Heart right ventricle (tissue), 16 donors: Measurements from ENCODE around the gene PRPF6. TPM values are rescaled to one million over a fixed set of nuclear protein-coding genes. Genes with fewer than 3 reads are reported as not detected.

Experiments
- ATAC-seq, 8 donors: fragments of 200-7000 bp; cut with Tn5 transposase; one replicate each; pipeline ENCODE4 v1.9.1; 2020; ENCODE audit warnings: mild to moderate bottlenecking in 8 of 8, moderate library complexity in 8 of 8, moderate number of reproducible peaks in 1 of 8
- DNase-seq, 2 donors: peaks; one replicate each; pipeline ENCODE4 v3.0.0-alpha.2; 2020
- H3K27ac ChIP-seq, 10 donors: fragments of 200-600 bp; sonication (generic) in 2 of 10; one replicate each; pipeline versions ENCODE4 v1.5.0 to v1.8.0; 2020 to 2022; ENCODE audit warnings: mild to moderate bottlenecking in 3 of 10
- H3K27me3 ChIP-seq, 7 donors: fragments of 200-600 bp; one replicate each; pipeline ENCODE4 v1.8.0; 2021 to 2022; ENCODE audit warnings: mild to moderate bottlenecking in 2 of 7
- H3K36me3 ChIP-seq, 9 donors: fragments of 200-600 bp; sonication (generic) in 1 of 9; one replicate each; pipeline versions ENCODE4 v1.5.0 to v1.8.0; 2020 to 2022; ENCODE audit warnings: mild to moderate bottlenecking in 2 of 9
- H3K4me1 ChIP-seq, 9 donors: fragments of 200-600 bp; sonication (generic) in 1 of 9; one replicate each; pipeline versions ENCODE4 v1.5.0 to v1.8.0; 2020 to 2022; ENCODE audit warnings: mild to moderate bottlenecking in 4 of 9
- H3K4me3 ChIP-seq, 10 donors: fragments of 200-600 bp; sonication (generic) in 2 of 10; one replicate each; pipeline versions ENCODE4 v1.5.0 to v1.8.0; 2020 to 2022; ENCODE audit warnings: mild to moderate bottlenecking in 7 of 10, moderate library complexity in 2 of 10
- H3K9me3 ChIP-seq, 11 donors: fragments of 200-600 bp in 10 of 11; sonication (generic) in 2 of 11; one replicate each; pipeline versions ENCODE4 v1.5.0 to v1.8.0; 2013 to 2022; ENCODE audit warnings: mild to moderate bottlenecking in 2 of 11, control low read depth in 1 of 11, moderate library complexity in 1 of 11
- CTCF ChIP-seq, 9 donors: fragments of 200-600 bp; sonication (generic) in 2 of 9; IDR thresholded peaks; one replicate each; pipeline versions ENCODE4 v1.5.0 to v1.8.0; 2021 to 2022; ENCODE audit warnings: antibody characterized with exemption in 9 of 9, mild to moderate bottlenecking in 5 of 9, moderate library complexity in 1 of 9
- WGBS, 2 donors: extraction: QIAGEN DNeasy Blood & Tissue Kit; methylation state at CpG; one replicate each; pipeline ENCODE4 v1.1.7; 2013; ENCODE audit warnings: inconsistent platforms in 1 of 2; 5-methylcytosine and 5-hydroxymethylcytosine counted together
- intact Hi-C, 10 donors: fragments of 100-400 bp; cut with DNase I; formaldehyde crosslinking; loops; one replicate each; pipeline versions ENCODE4 v1.11.1 to v1.14.2; 2022
- polyA plus RNA-seq, 2 donors: library from polyadenylated mRNA; stranded (reverse); fragments of 200-250 nt; gene quantifications; one replicate each; pipeline ENCODE4 v1.2.3, GENCODE V29; 2013
- total RNA-seq, 10 donors: library from RNA; stranded (reverse); fragmentation: NEBNext Ultra II Directional in 3 of 10; extraction: Animal tissue kit (Norgen Biotek cat#: 25700) in 3 of 10; gene quantifications; one replicate each; pipeline versions ENCODE4 v1.2.1 to v1.2.4, GENCODE V29; 2021 to 2023
- donor health status: Arrhythmogenic right ventricular cardiomyopathy.
- donor health status: ischemic (EF 13 %, LVEDD 7.1; RV severe dilation, severe dysfunction).
- donor health status: healthy with polysubstance abuse.
- donor health status: DM: no; HTN: yes; CAD: no.
- donor health status: DM: no; HTN: no; CAD: no.
- donor health status: ischemic (EF 25% LVEDD 6.9; RV normal size, moderate dysfunction).
- donor health status: ischemic (EF 25% LVEDD 5.7; RV mildly dilated, moderate dysfunction).
- donor health status: healthy.
- donor health status: DM: yes; HTN: yes; CAD: no.
- donor health status: Ischemic cardiomyopathy.
- donor health status: ischemic (EF 35%, LVEDD 5.7; RV mildly dilated, moderate dysfunction).
- donor health status: nonischemic (EF 11% LVEDD 7.7; RV severe dilation, severe dysfunction).
- donor health status: DM: yes; HTN: yes; CAD: no.
- donor health status: PGD.
- donor health status: ischemic (EF 29% LVEDD 5.4; RV normal size, mild dysfunction).
- donor health status: nonischemic (EF 23%, LVEDD 6.1; RV moderate dilation, normal function).

Gene PRPF6
- total and polyA plus RNA-seq, 12 donors = 27.8 to 53.6 (median 48.1) TPM

DNA sequence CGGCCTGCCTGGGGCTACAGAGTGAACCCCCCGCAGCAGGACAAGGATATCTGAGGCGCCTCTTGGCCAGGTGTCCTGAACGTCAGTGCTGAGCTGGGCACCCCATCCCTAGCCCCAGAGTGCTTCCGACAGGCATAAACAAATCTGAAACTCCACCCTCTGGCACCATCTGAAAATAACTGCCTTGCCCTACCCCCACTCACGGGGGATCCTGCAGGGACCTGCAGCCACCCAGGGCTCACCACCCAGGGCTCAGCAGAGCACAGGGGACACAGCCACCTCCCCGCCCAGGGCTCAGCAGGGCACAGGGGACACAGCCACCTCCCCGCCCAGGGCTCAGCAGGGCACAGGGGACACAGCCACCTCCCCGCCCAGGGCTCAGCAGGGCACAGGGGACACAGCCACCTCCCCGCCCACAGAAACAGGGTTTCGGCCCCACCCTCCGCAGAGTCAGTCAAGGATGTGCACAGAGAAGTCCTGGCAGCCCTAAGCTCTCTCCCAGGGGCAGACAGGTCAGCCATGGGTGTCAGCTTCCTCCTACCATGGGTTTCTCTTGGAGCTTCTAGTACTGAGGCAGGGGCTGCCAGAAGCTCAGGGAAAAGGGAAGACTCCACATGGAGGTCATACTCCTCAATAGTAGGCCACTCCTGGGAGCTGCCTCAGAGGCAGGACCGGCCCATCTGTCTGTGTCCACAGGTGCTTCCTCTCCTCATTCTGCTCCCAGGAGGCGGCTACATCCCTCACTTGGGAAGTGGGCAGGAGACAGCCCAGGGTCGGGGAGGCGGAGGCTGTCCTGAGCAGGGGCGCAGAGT, 29.3 kb upstream of the PRPF6 start:
- WGBS, 2 donors = 45 to 59% methylated on average over 15 to 17 of the region's 17 CpGs
- DNase-seq = peak in 1 of 2 donors; percentile 61
- intact Hi-C loops = no loop called here
- H3K36me3 ChIP-seq = peaks cover 0 to 3% (median 0%) of the 10 kb centered on the region in 9 donors
- H3K9me3 ChIP-seq = no peaks in the 10 kb centered on the region
- H3K4me1 ChIP-seq = peaks cover 41 to 92% (median 87%) of the 10 kb centered on the region in 9 donors
- no peaks in the 10 kb centered on the region for H3K27me3 ChIP-seq
- peak overlapping the region in 6 of 10 donors; percentile 23 to 46 (median 40) for H3K4me3 ChIP-seq
- ATAC-seq = peak in 6 of 8 donors; percentile 0 to 24 (median 8)
- H3K27ac ChIP-seq = peak overlapping the region; percentile 34 to 98 (median 93)
- no peak for TF ChIP-seq CTCF (IDR thresholded peaks at IDR 0.05)

GRCh38 chr20:63952210-63952535, 28.8 kb upstream of the PRPF6 start:
- WGBS, 2 donors = 44 to 46% methylated on average over 15 of the region's 15 CpGs
- H3K4me1 ChIP-seq = peaks cover 44 to 92% (median 89%) of the 10 kb centered on the region in 9 donors

GRCh38 chr20:63952769-63953168, 28.2 kb upstream of the PRPF6 start:
- ATAC-seq = no peak
- Histone ChIP-seq H3K36me3 (peaks cover 0 to 3% (median 0%) of the 10 kb centered on the region in 9 donors), H3K4me3 (no peak overlapping the region), H3K9me3 (no peaks in the 10 kb centered on the region), H3K27ac (peak overlapping the region; percentile 34 to 98 (median 93)), H3K27me3 (no peaks in the 10 kb centered on the region), H3K4me1 (peaks cover 38 to 92% (median 89%) of the 10 kb centered on the region in 9 donors)
- TF ChIP-seq CTCF (IDR thresholded peaks at IDR 0.05) = no peak
- WGBS, 2 donors = 58 to 72% methylated on average over 14 of the region's 14 CpGs
- no peak for DNase-seq
- intact Hi-C loops = no loop called here

More at GRCh38 chr20:63952210-63952535, 28.8 kb upstream of the PRPF6 start:
- DNase-seq = no peak
- peaks cover 0 to 3% (median 0%) of the 10 kb centered on the region in 9 donors for H3K36me3 ChIP-seq
- H3K4me3 ChIP-seq = peak overlapping the region in 1 of 10 donors; percentile 46
- no peak for TF ChIP-seq CTCF (IDR thresholded peaks at IDR 0.05)
- intact Hi-C loops = no loop called here
- H3K27me3 ChIP-seq = no peaks in the 10 kb centered on the region
- H3K27ac ChIP-seq = peak overlapping the region; percentile 34 to 98 (median 93)
- ATAC-seq = no peak
- no peaks in the 10 kb centered on the region for H3K9me3 ChIP-seq

DNA sequence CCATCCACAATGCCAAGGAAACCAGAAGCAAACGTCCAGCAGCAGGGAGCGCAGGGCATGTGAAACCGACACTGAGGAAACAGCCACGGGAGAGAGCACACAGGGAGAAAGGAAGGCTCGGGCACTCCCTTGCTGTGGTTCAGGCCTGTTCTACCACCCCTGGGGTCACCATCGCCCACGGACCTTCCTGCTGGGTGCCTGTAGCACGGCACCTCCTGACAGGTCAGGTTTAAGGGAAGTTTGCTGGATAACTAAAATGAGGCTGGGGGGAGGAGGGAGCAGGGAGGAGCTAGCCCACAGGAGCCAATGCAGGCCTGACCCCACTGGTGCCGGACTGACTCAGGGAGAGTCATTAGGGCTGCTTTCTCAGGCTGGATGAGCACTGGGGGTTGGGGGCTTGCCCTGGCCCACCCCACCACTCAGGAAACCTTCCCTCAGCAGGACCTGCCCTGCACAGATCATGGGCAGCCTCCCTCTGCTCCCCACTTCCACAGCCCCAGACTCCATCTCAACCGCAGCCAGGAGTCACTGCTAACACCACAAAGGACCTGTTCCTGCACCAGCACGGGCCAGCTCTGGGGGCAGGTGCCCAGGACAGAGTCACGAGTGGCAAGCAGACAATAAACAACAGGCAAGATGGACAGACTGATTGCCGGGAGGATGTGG, 27.0 kb upstream of the PRPF6 start:
- H3K36me3 ChIP-seq = peaks cover 0 to 5% (median 0%) of the 10 kb centered on the region in 9 donors
- ATAC-seq = no peak
- H3K4me3 ChIP-seq = peak overlapping the region in 5 of 10 donors; percentile 3 to 100 (median 86)
- no peaks in the 10 kb centered on the region for H3K27me3 ChIP-seq
- DNase-seq = no peak
- WGBS, 2 donors = 47 to 52% methylated on average over 13 of the region's 13 CpGs
- no peaks in the 10 kb centered on the region for H3K9me3 ChIP-seq
- peaks cover 30 to 86% (median 81%) of the 10 kb centered on the region in 9 donors for H3K4me1 ChIP-seq
- no peak for TF ChIP-seq CTCF (IDR thresholded peaks at IDR 0.05)
- intact Hi-C loops = no loop called here
- peak overlapping the region in 8 of 10 donors; percentile 17 to 98 (median 95) for H3K27ac ChIP-seq
